Endodermal cell (in vitro differentiated cells): ENCODE measurements around the gene CCT5. TPM values are rescaled to one million over a fixed set of nuclear protein-coding genes. Genes with fewer than 3 reads are reported as not detected.
"Not testable (repeated sequence)": the region's sequence is repeated elsewhere in the genome, so short reads cannot be mapped to it uniquely, and the experiment has no call there.

ENCODE experiments used
- DNase-seq: peaks from one replicate; pipeline ENCODE4 v3.0.0-alpha.2; 2017
- H3K27ac ChIP-seq: 2 replicates; pipeline ENCODE4 v1.5.1; 2013; ENCODE audit warnings: mild to moderate bottlenecking, low read depth, low read length, moderate library complexity
- H3K27me3 ChIP-seq: 2 replicates; pipeline ENCODE4 v1.6.1; 2013; ENCODE audit warnings: mild to moderate bottlenecking, low read length, moderate library complexity; ENCODE audit not compliant: insufficient read depth, control insufficient read depth, poor library complexity, severe bottlenecking
- H3K36me3 ChIP-seq: 2 replicates; pipeline ENCODE4 v1.7.0; 2013; ENCODE audit warnings: mild to moderate bottlenecking, low read length, moderate library complexity; ENCODE audit not compliant: control insufficient read depth, insufficient read depth
- H3K4me1 ChIP-seq: one replicate; pipeline ENCODE4 v1.7.0; 2013; ENCODE audit warnings: low read length; ENCODE audit not compliant: control insufficient read depth, insufficient read depth
- H3K4me3 ChIP-seq: 2 replicates; pipeline ENCODE4 v1.5.1; 2013; ENCODE audit warnings: mild to moderate bottlenecking, low read length, moderate library complexity
- H3K9ac ChIP-seq: 2 replicates; pipeline ENCODE4 v1.6.1; 2013; ENCODE audit warnings: mild to moderate bottlenecking, low read length, moderate library complexity; ENCODE audit not compliant: poor library complexity, severe bottlenecking; ENCODE audit errors: extremely low read depth
- H3K9me3 ChIP-seq: 2 replicates; pipeline ENCODE4 v1.6.1; 2013; ENCODE audit warnings: mild to moderate bottlenecking, low read length, moderate library complexity; ENCODE audit not compliant: control insufficient read depth
- H3K27ac Mint-ChIP-seq: 2 replicates; pipeline ENCODE4 v1.8.0; 2020; ENCODE audit warnings: mixed read lengths
- H3K27me3 Mint-ChIP-seq: 2 replicates; pipeline ENCODE4 v1.8.0; 2021; ENCODE audit warnings: mild to moderate bottlenecking, mixed read lengths; ENCODE audit not compliant: insufficient read depth
- H3K36me3 Mint-ChIP-seq: 2 replicates; pipeline ENCODE4 v1.8.0; 2020; ENCODE audit warnings: low read depth, mixed read lengths
- H3K4me1 Mint-ChIP-seq: 2 replicates; pipeline ENCODE4 v1.8.0; 2020; ENCODE audit warnings: mixed read lengths
- H3K4me3 Mint-ChIP-seq: 2 replicates; pipeline ENCODE4 v1.8.0; 2020; ENCODE audit warnings: mild to moderate bottlenecking, moderate library complexity, mixed read lengths
- H3K9me3 Mint-ChIP-seq: 2 replicates; pipeline ENCODE4 v1.8.0; 2020; ENCODE audit warnings: mild to moderate bottlenecking, mixed read lengths
- CTCF ChIP-seq: fragments of 200-600 bp; sonication (generic); conservative IDR thresholded peaks from 2 replicates; pipeline ENCODE4 v1.5.0; 2021; ENCODE audit warnings: antibody characterized with exemption, mild to moderate bottlenecking
- WGBS, 2 experiments: methylation state at CpG; one replicate each; pipeline versions ENCODE4 v1.1.5 to v1.1.7; 2013; ENCODE audit warnings: missing lambda C conversion rate in 2 of 2, mixed read lengths in 1 of 2; ENCODE audit not compliant: insufficient coverage in 1 of 2, insufficient read length in 1 of 2; 5-methylcytosine and 5-hydroxymethylcytosine counted together
- total RNA-seq, 2 donors: library from RNA; stranded (reverse); fragmentation: NEBNext Ultra II Directional in 1 of 2; extraction: Animal tissue kit (Norgen Biotek cat#: 25700) in 1 of 2; gene quantifications; 2 replicates in 1 of 2; 3 replicates in 1 of 2; pipeline ENCODE4 v1.2.1, GENCODE V29; 2021

Gene CCT5
- total RNA-seq, 2 donors from 2014 or later, result 316 to 356 TPM

GRCh38 chr5:10307206-10308148, 57.4 kb downstream of the CCT5 start, which contains the start of gene CMBL:
Gene CMBL (minus strand): TSS chr5:10307902. CDS start chr5:10290762, 17,140 bp downstream.
- peaks cover 13% of the 10 kb centered on the region for H3K27me3 Mint-ChIP-seq
- Histone ChIP-seq H3K9me3 (peaks cover 6% of the 10 kb centered on the region), H3K4me3 (peak within 1 kb of the TSS; percentile 85), H3K4me1 (no peaks in the 10 kb centered on the region), H3K27me3 (peaks cover 6% of the 10 kb centered on the region), H3K9ac (peak within 1 kb of the TSS; percentile 36), H3K27ac (no peak within 1 kb of the TSS), H3K36me3 (no peaks in the 10 kb centered on the region)
- peaks cover 2% of the 10 kb centered on the region for H3K9me3 Mint-ChIP-seq
- peak; percentile 80 for DNase-seq
- H3K36me3 Mint-ChIP-seq, result peaks cover 2% of the 10 kb centered on the region
- H3K4me3 Mint-ChIP-seq, result peak within 1 kb of the TSS; percentile 72
- 8 to 9% methylated on average over 27 to 56 of the region's 56 CpGs for WGBS, 2 experiments
- peaks cover 16% of the 10 kb centered on the region for H3K4me1 Mint-ChIP-seq
- H3K27ac Mint-ChIP-seq, result no peak within 1 kb of the TSS
- TF ChIP-seq CTCF, result no peak

- peaks cover 6% of the 10 kb centered on the region for H3K27me3 ChIP-seq
- peaks cover 13% of the 10 kb centered on the region for H3K27me3 Mint-ChIP-seq
- DNase-seq, result no peak
- no peak for TF ChIP-seq CTCF
- H3K27ac Mint-ChIP-seq, result no peak overlapping the region
- H3K4me1 ChIP-seq, result no peaks in the 10 kb centered on the region
- 84 to 88% methylated on average over 5 to 6 of the region's 6 CpGs for WGBS, 2 experiments
- peaks cover 2% of the 10 kb centered on the region for H3K9me3 ChIP-seq
- H3K36me3 ChIP-seq, result no peaks in the 10 kb centered on the region
- H3K9ac ChIP-seq, result no peak overlapping the region
- H3K9me3 Mint-ChIP-seq, result no peaks in the 10 kb centered on the region
- peaks cover 2% of the 10 kb centered on the region for H3K36me3 Mint-ChIP-seq
- H3K27ac ChIP-seq, result no peak overlapping the region
- H3K4me3 Mint-ChIP-seq, result peak overlapping the region; percentile 23
- H3K4me1 Mint-ChIP-seq, result peaks cover 13% of the 10 kb centered on the region
- no peak overlapping the region for H3K4me3 ChIP-seq
Observed at GRCh38 chr5:10308844-10309243, 58.8 kb downstream of the CCT5 start.

GRCh38 chr5:10310066-10310779, 60.1 kb downstream of the CCT5 start:
- Histone ChIP-seq H3K4me3 (no peak overlapping the region), H3K36me3 (no peaks in the 10 kb centered on the region), H3K4me1 (no peaks in the 10 kb centered on the region), H3K9me3 (no peaks in the 10 kb centered on the region), H3K27me3 (peaks cover 6% of the 10 kb centered on the region), H3K27ac (no peak overlapping the region), H3K9ac (no peak overlapping the region)
- Mint-ChIP-seq H3K27me3 (peaks cover 16% of the 10 kb centered on the region), H3K27ac (no peak overlapping the region), H3K9me3 (no peaks in the 10 kb centered on the region), H3K4me1 (peaks cover 13% of the 10 kb centered on the region), H3K4me3 (no peak overlapping the region), H3K36me3 (no peaks in the 10 kb centered on the region)
- no peak for DNase-seq
- TF ChIP-seq CTCF, result no peak
- 84 to 91% methylated on average over 3 to 8 of the region's 8 CpGs for WGBS, 2 experiments

- not testable (repeated sequence) for H3K27ac ChIP-seq, H3K36me3 Mint-ChIP-seq, H3K9me3 Mint-ChIP-seq, H3K4me3 Mint-ChIP-seq, H3K4me3 ChIP-seq, H3K27me3 ChIP-seq, H3K9me3 ChIP-seq, H3K27ac Mint-ChIP-seq, H3K4me1 ChIP-seq, H3K9ac ChIP-seq, DNase-seq, H3K36me3 ChIP-seq
- Mint-ChIP-seq H3K27me3 (peaks cover 16% of the 10 kb centered on the region), H3K4me1 (peaks cover 13% of the 10 kb centered on the region)
- WGBS, 2 experiments, result 72 to 87% methylated on average over 3 to 8 of the region's 8 CpGs
Observed at GRCh38 chr5:10310835-10311570, 60.9 kb downstream of the CCT5 start.
